HG03342 (cell line): ENCODE data around the gene ABCC11.
"Not testable (repeated sequence)": the region's sequence is repeated elsewhere in the genome, so short reads cannot be mapped to it uniquely, and the experiment has no call there.

Experiments used
- ATAC-seq: cut with Tn5 transposase; IDR thresholded peaks from one replicate; pipeline ENCODE4 v1.9.1; 2021; ENCODE audit warnings: mild to moderate bottlenecking, moderate library complexity; ENCODE audit not compliant: unreplicated experiment

Gene ABCC11

GRCh38 chr16:48250520-48251278 is 3.4 kb upstream of the ABCC11 start:
- ATAC-seq = no peak

- ATAC-seq = no peak
These were observed 1.3 kb downstream of the ABCC11 start for GRCh38 chr16:48246066-48246465.

GRCh38 chr16:48244863-48245195 is 2.5 kb downstream of the ABCC11 start:
- ATAC-seq = no peak

GRCh38 chr16:48244080-48244862 is 3.1 kb downstream of the ABCC11 start, which contains the start of gene LONP2:
TSS of gene LONP2 (plus strand) at chr16:48244300. CDS start at chr16:48244389, 89 bp downstream.
- peak; percentile 96 for ATAC-seq

- ATAC-seq = not testable (repeated sequence)
These were observed 7.2 kb downstream of the ABCC11 start for GRCh38 chr16:48240147-48240546.

GRCh38 chr16:48236286-48236685 is 11.1 kb downstream of the ABCC11 start:
- ATAC-seq = no peak

GRCh38 chr16:48235556-48236136 is 11.7 kb downstream of the ABCC11 start:
- no peak for ATAC-seq

GRCh38 chr16:48235058-48235555 is 12.2 kb downstream of the ABCC11 start:
- ATAC-seq = no peak

- ATAC-seq = no peak
These were observed 12.7 kb downstream of the ABCC11 start for GRCh38 chr16:48234630-48235029.

- no peak for ATAC-seq
These were observed 14.8 kb downstream of the ABCC11 start for GRCh38 chr16:48232493-48233040.

GRCh38 chr16:48231727-48232492 is 15.4 kb downstream of the ABCC11 start:
- ATAC-seq = no peak

GRCh38 chr16:48225456-48225855 is 21.9 kb downstream of the ABCC11 start:
- ATAC-seq = no peak

- no peak for ATAC-seq
These were observed 23.8 kb downstream of the ABCC11 start for GRCh38 chr16:48223490-48223889.

- no peak for ATAC-seq
These were observed 26.4 kb downstream of the ABCC11 start for GRCh38 chr16:48220891-48221290.

GRCh38 chr16:48218473-48218872 is 28.9 kb downstream of the ABCC11 start:
- no peak for ATAC-seq

GRCh38 chr16:48217708-48218107 is 29.6 kb downstream of the ABCC11 start:
- no peak for ATAC-seq

GRCh38 chr16:48215738-48216137 is 31.6 kb downstream of the ABCC11 start:
- no peak for ATAC-seq

- ATAC-seq = no peak
These were observed 35.3 kb downstream of the ABCC11 start for GRCh38 chr16:48212033-48212432.

GRCh38 chr16:48210747-48211146 is 36.6 kb downstream of the ABCC11 start:
- no peak for ATAC-seq

- ATAC-seq = no peak
These were observed 40.6 kb downstream of the ABCC11 start for GRCh38 chr16:48206594-48207242.
